Endothelial cell of umbilical vein (primary cell): ENCODE results near the gene SUGP1. TPM values are rescaled to one million over a fixed set of nuclear protein-coding genes. Genes with fewer than 3 reads are reported as not detected.

ENCODE experiments used
- BruUV-seq: library from RNA; stranded (reverse); fragments of 400-500 nt; replicated peaks from 2 replicates; lab custom pipeline; 2021; lab: Mats Ljungman, UMichigan
- CTCF ChIA-PET: fragments of 300-600, 350-600 bp; sonication (Branson Sonifier 250); formaldehyde crosslinking; loops from one replicate; lab custom pipeline; 2021; ENCODE audit warnings: antibody characterized with exemption, inconsistent platforms; lab: Charles Lee
- POLR2A ChIA-PET: fragments of 300-600, 350-600 bp; sonication (Branson Sonifier 250); formaldehyde crosslinking; loops from one replicate; lab custom pipeline; 2021; ENCODE audit warnings: antibody characterized with exemption, inconsistent platforms; lab: Charles Lee
- DNase-seq: peaks from one replicate; pipeline ENCODE4 v3.0.0-alpha.2; 2011; ENCODE audit warnings: low read depth, low spot score
- FAIRE-seq: peaks from 2 replicates; lab custom pipeline; 2011; peaks lifted over from hg19 to GRCh38; lab: Jason Lieb, UNC
- H2AFZ ChIP-seq: 2 replicates; pipeline ENCODE4 v1.6.0; 2012; ENCODE audit warnings: low read depth, low read length, control low read depth, inconsistent platforms
- H3K27ac ChIP-seq: 2 replicates; pipeline ENCODE4 v1.5.1; 2011; ENCODE audit warnings: low read depth, mild to moderate bottlenecking, control low read depth, low read length, moderate library complexity; ENCODE audit not compliant: insufficient read depth
- H3K27me3 ChIP-seq, 2 experiments: 2 replicates each; pipeline versions ENCODE4 v1.6.0 to v1.6.1; 2011; ENCODE audit warnings: low read length in 2 of 2, mixed read lengths in 1 of 2; ENCODE audit not compliant: control insufficient read depth in 2 of 2, insufficient read depth in 2 of 2
- H3K36me3 ChIP-seq, 2 experiments: 2 replicates in 1 of 2; 3 replicates in 1 of 2; pipeline ENCODE4 v1.5.1; 2011; ENCODE audit warnings: low read length in 2 of 2, mild to moderate bottlenecking in 1 of 2, moderate library complexity in 1 of 2; ENCODE audit not compliant: control insufficient read depth in 2 of 2, insufficient read depth in 2 of 2; ENCODE audit errors: extremely low read depth in 1 of 2
- H3K4me1 ChIP-seq: 3 replicates; pipeline ENCODE4 v1.5.1; 2011; ENCODE audit warnings: mild to moderate bottlenecking, low read length; ENCODE audit not compliant: control insufficient read depth, insufficient read depth; ENCODE audit errors: extremely low read depth
- H3K4me2 ChIP-seq: 2 replicates; pipeline ENCODE4 v1.6.1; 2011; ENCODE audit warnings: low read length, control low read depth, mixed read lengths; ENCODE audit not compliant: insufficient read depth
- H3K4me3 ChIP-seq, 3 experiments: fragments of 200-600 bp in 1 of 3; sonication (generic), shearing (Covaris generic) in 1 of 3; replicated peaks in 1 of 3; 2 replicates each; pipeline ENCODE4 v1.5.1; 2011 to 2016; ENCODE audit warnings: control low read depth in 3 of 3, low read length in 3 of 3, mild to moderate bottlenecking in 2 of 3, inconsistent platforms in 1 of 3, low read depth in 1 of 3, moderate library complexity in 1 of 3; ENCODE audit not compliant: insufficient read depth in 1 of 3
- H3K79me2 ChIP-seq: 2 replicates; pipeline ENCODE4 v1.6.0; 2012; ENCODE audit warnings: low read length, inconsistent platforms; ENCODE audit not compliant: control insufficient read depth, insufficient read depth
- H3K9ac ChIP-seq: replicated peaks from 2 replicates; pipeline ENCODE3; 2011; ENCODE audit warnings: low read length, control low read depth; ENCODE audit not compliant: insufficient read depth; ENCODE audit errors: extremely low read depth
- H3K9me1 ChIP-seq: replicated peaks from 3 replicates; pipeline ENCODE4 v1.6.0; 2011; ENCODE audit warnings: mild to moderate bottlenecking, low read length; ENCODE audit not compliant: control insufficient read depth, insufficient read depth; ENCODE audit errors: extremely low read depth
- H3K9me3 ChIP-seq: replicated peaks from 2 replicates; pipeline ENCODE4 v1.5.1; 2012; ENCODE audit warnings: low read length, inconsistent platforms; ENCODE audit not compliant: control insufficient read depth, insufficient read depth
- H4K20me1 ChIP-seq: replicated peaks from 2 replicates; pipeline ENCODE3; 2011; ENCODE audit warnings: mild to moderate bottlenecking, low read length; ENCODE audit not compliant: control insufficient read depth, insufficient read depth; ENCODE audit errors: extremely low read depth
- CTCF ChIP-seq, 2 donors: IDR thresholded peaks; 1 replicate in 1 of 2; 2 replicates in 1 of 2; pipeline ENCODE4 v1.5.1; 2011; ENCODE audit warnings: low read length in 2 of 2, mild to moderate bottlenecking in 2 of 2, moderate library complexity in 2 of 2, control low read depth in 1 of 2, inconsistent platforms in 1 of 2, low read depth in 1 of 2; ENCODE audit not compliant: insufficient read depth in 1 of 2; ENCODE audit errors: extremely low read depth in 1 of 2
- EZH2 ChIP-seq: IDR thresholded peaks from 2 replicates; pipeline ENCODE4 v1.6.1; 2012; ENCODE audit warnings: borderline replicate concordance, low read depth, mild to moderate bottlenecking, moderate library complexity, low read length, inconsistent platforms; ENCODE audit not compliant: severe bottlenecking
- MYC ChIP-seq: IDR thresholded peaks from one replicate; pipeline ENCODE4 v1.6.1; 2011; ENCODE audit warnings: mild to moderate bottlenecking, low read depth, low read length
- POLR2A ChIP-seq: IDR thresholded peaks from 2 replicates; pipeline ENCODE4 v1.6.1; 2012; ENCODE audit warnings: low read depth, mild to moderate bottlenecking, control low read depth, low read length
- dilution Hi-C: fragments of 300-500 bp; cut with MboI; formaldehyde crosslinking; loops from one replicate; pipeline ENCODE4 v1.15.0; 2019; ENCODE audit warnings: low sequenced_read_pairs; ENCODE audit not compliant: extremely low pct_ligation_motif_present
- intact Hi-C: fragments of 100-400 bp; cut with micrococcal nuclease; formaldehyde crosslinking; loops from one replicate; pipeline ENCODE4 v1.10.0; 2022
- polyA plus RNA-seq, 4 experiments: library from polyadenylated mRNA; depleted of rRNA in 3 of 4; stranded (reverse) in 3 of 4; unstranded in 1 of 4; fragments of >200 nt; gene quantifications; 2 replicates each; pipeline versions ENCODE4 v1.2.1 to v1.2.3, GENCODE V29; 2011 to 2012; ENCODE audit warnings: missing spikeins in 1 of 4
- total RNA-seq: library from RNA; stranded (reverse); gene quantifications from 2 replicates; pipeline ENCODE4 v1.2.3, GENCODE V29; 2021
- TF ChIP-seq, protein P1 (sequence below): IDR thresholded peaks from 2 replicates; pipeline ENCODE4 v1.6.1; 2011; ENCODE audit not compliant: insufficient read depth, insufficient read length

The SUGP1 gene
- total and polyA plus RNA-seq, 2 donors (not counting 3 experiments of a cell fraction or from before 2014, with no cell fraction given): 41.0 to 64.7 TPM

- CTCF ChIA-PET: interaction anchor here (2.9 to 7.6 kb wide), 2 partner anchors 45 to 128 kb away, joined by 12 to 127 read pairs; partner anchors contain the start of gene GATAD2A
- no TSS peak for BruUV-seq
- Histone ChIP-seq H3K4me3 (no peak overlapping the region), H3K9me1 (no peaks in the 10 kb centered on the region), H3K27me3 (no peaks in the 10 kb centered on the region), H3K4me2 (no peak overlapping the region), H4K20me1 (no peaks in the 10 kb centered on the region), H3K4me1 (peaks cover 8% of the 10 kb centered on the region), H3K79me2 (no peaks in the 10 kb centered on the region), H3K27ac (no peak overlapping the region), H2AFZ (peak overlapping the region; percentile 85), H3K9ac (no peak overlapping the region), H3K9me3 (no peaks in the 10 kb centered on the region), H3K36me3 (peaks cover 0 to 14% of the 10 kb centered on the region in 2 experiments)
- dilution Hi-C loops: no loop called here
- peak; percentile 85 for DNase-seq
- POLR2A ChIA-PET: no interaction called here
- intact Hi-C loops: loop anchor here (1.0 kb wide), 1 partner anchor 129 kb away; no protein-coding TSS in a partner anchor
- peak; percentile 98 for FAIRE-seq
- TF ChIP-seq MYC: peak; percentile 70
- TF ChIP-seq EZH2: no peak
- TF ChIP-seq, protein P1, sequence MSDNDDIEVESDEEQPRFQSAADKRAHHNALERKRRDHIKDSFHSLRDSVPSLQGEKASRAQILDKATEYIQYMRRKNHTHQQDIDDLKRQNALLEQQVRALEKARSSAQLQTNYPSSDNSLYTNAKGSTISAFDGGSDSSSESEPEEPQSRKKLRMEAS: peak; percentile 96
- peak; percentile 76 to 77 for TF ChIP-seq CTCF (IDR thresholded peaks at IDR 0.05; ENCODE audit: extremely low read depth in 1 of 2, insufficient read depth in 1 of 2, low read depth in 1 of 2, low read length in 2 of 2)
- TF ChIP-seq POLR2A: no peak
Observed at GRCh38 chr19:19361075-19361594, 40.8 kb upstream of the SUGP1 start.
